GM21786 (cell line): ENCODE measurements around the gene PTAFR.

Source experiments
- ATAC-seq: cut with Tn5 transposase; IDR thresholded peaks from one replicate; pipeline ENCODE4 v1.9.1; 2021; ENCODE audit not compliant: unreplicated experiment

PTAFR gene

GRCh38 chr1:28122183-28122582 lies 54.3 kb downstream of the PTAFR start:
- no peak for ATAC-seq

DNA sequence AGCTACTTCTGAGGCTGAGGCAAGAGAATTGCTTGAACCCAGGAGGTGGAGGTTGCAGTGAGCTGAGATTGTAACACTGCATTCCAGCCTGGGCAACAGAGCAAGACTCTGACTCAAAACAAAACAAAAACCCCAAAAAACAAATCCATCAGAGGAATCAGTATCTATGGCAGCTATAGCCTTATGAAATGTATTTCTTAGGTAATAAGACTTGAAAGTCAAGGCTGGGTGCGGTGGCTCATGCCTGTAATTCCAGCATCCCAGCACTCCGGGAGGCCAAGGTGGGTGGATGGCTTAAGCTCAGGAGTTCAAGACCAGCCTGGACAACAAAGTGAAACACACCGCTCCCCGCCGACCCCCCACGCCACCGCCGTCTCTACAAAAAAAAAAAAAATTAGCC lies 56.9 kb downstream of the PTAFR start:
- no peak for ATAC-seq

GRCh38 chr1:28118640-28119307 lies 57.7 kb downstream of the PTAFR start:
- no peak for ATAC-seq

GRCh38 chr1:28115267-28115666 lies 61.2 kb downstream of the PTAFR start:
- no peak for ATAC-seq

DNA sequence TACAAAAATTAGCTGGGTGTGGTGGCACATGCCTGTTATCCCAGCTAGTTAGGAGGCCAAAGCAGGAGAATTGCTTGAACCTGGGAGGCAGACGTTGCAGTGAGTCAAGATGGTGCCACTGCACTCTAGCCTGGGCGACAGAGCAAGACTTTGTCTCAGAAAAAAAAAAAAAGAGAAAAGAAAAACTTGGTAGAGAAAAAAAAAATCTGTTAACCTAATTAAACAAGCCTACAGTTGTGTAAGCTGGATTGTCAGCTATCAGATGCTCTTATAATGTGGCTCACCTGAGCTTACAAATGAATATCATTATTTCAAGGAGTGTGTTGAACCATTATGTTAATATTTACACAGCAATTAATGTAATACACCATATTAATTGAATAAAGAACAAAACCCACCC lies 61.6 kb downstream of the PTAFR start:
- ATAC-seq, result no peak

- ATAC-seq, result no peak
Observed at GRCh38 chr1:28113242-28113572, 63.3 kb downstream of the PTAFR start.

GRCh38 chr1:28112388-28113241 lies 63.9 kb downstream of the PTAFR start:
- ATAC-seq, result no peak

- no peak for ATAC-seq
Observed at GRCh38 chr1:28111157-28111556, 65.3 kb downstream of the PTAFR start.

GRCh38 chr1:28110555-28110954 lies 65.9 kb downstream of the PTAFR start:
- ATAC-seq, result no peak

DNA sequence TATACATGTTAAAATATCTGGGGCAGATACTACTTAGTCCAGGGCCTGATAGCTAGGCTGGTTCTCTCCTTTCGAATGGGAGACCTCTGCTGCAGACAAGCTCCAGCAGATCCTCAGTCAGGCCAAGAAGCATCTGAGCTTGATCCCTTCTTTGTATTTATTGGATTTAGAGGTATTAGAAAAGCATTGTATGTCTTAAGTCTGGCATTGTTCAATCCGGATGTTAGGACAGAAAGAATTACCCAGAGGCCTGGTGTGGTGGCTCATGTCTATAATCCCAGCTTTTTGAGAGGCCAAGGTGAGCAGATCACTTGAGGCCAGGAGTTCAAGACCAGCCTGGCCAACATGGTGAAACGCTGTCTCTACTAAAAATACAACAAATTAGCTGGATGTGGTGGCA lies 66.9 kb downstream of the PTAFR start:
- ATAC-seq, result no peak

- no peak for ATAC-seq
Observed at GRCh38 chr1:28108001-28108400, 68.5 kb downstream of the PTAFR start.

- no peak for ATAC-seq
Observed at GRCh38 chr1:28104866-28105467, 71.5 kb downstream of the PTAFR start.

- no peak for ATAC-seq
Observed at GRCh38 chr1:28102189-28102588, 74.3 kb downstream of the PTAFR start.

DNA sequence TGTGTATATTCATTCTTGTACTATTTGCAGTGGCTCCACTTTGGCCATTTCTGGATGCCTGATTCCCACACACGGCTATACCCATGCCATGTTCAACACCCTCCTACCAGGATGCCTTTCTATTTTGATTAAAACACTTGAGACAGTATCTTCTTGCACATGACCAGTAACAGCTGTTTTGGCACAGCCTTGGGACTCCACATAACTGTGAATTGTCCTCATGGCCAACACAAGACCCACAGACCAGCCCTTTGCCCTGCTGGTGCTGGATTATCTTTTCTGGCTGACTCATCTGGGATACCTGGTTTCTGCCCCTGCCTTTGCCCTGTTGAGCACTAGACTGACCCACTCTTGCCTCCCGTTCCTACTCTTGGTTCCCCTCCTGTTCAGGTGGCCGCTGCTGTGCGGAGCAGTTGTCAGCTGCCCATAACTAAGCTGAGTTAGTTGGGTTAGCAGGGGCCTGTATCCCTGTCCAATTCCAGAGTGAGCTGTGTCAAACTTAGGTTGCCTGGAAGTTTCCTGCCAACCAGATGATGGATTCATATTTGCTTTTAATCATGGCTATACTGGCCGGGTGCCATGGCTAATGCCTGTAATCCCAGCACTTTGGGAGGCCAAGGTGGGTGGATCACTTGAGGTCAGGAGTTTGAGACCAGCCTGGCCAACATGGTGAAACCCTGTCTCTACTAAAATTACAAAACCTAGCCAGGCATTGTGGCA lies 77.3 kb downstream of the PTAFR start:
- no peak for ATAC-seq
